GM19351 (cell line): ENCODE results near the gene CRKL.

Experiments used
- ATAC-seq: cut with Tn5 transposase; IDR thresholded peaks from one replicate; pipeline ENCODE4 v1.9.1; 2021; ENCODE audit warnings: mild to moderate bottlenecking, moderate library complexity; ENCODE audit not compliant: unreplicated experiment

The CRKL gene

GRCh38 chr22:20951151-20951931 is 34.1 kb downstream of the CRKL start:
- ATAC-seq: no peak

- ATAC-seq: no peak
These were observed 34.7 kb downstream of the CRKL start for GRCh38 chr22:20951932-20952380.

- no peak for ATAC-seq
These were observed 35.5 kb downstream of the CRKL start for GRCh38 chr22:20952544-20953341.

GRCh38 chr22:20953342-20953608 is 36.1 kb downstream of the CRKL start:
- ATAC-seq: no peak

GRCh38 chr22:20953668-20954500 is 36.7 kb downstream of the CRKL start:
- ATAC-seq: no peak

GRCh38 chr22:20955548-20955947 is 38.3 kb downstream of the CRKL start:
- ATAC-seq: no peak

- ATAC-seq: no peak
These were observed 39.3 kb downstream of the CRKL start for GRCh38 chr22:20956258-20957101.

- no peak for ATAC-seq
These were observed 40.0 kb downstream of the CRKL start for GRCh38 chr22:20957102-20957682.

- no peak for ATAC-seq
These were observed 40.6 kb downstream of the CRKL start for GRCh38 chr22:20957683-20958431.

GRCh38 chr22:20959578-20960461 is 42.6 kb downstream of the CRKL start:
- no peak for ATAC-seq

GRCh38 chr22:20960609-20961008 is 43.4 kb downstream of the CRKL start:
- ATAC-seq: no peak

- ATAC-seq: no peak
These were observed 45.3 kb downstream of the CRKL start for GRCh38 chr22:20962491-20962945.

GRCh38 chr22:20963201-20964052 is 46.2 kb downstream of the CRKL start:
- no peak for ATAC-seq

GRCh38 chr22:20964090-20964798 is 47.0 kb downstream of the CRKL start:
- no peak for ATAC-seq

GRCh38 chr22:20964799-20965103 is 47.5 kb downstream of the CRKL start:
- no peak for ATAC-seq

- ATAC-seq: no peak
These were observed 48.1 kb downstream of the CRKL start for GRCh38 chr22:20965104-20965887.
